OCI-LY1 (cell line): ENCODE results near the gene C1orf56.

Source experiments
- H2AFZ ChIP-seq: fragments of 200-600 bp; sonication (generic), shearing (Covaris generic); 2 replicates; pipeline ENCODE4 v1.6.0; 2014; ENCODE audit warnings: antibody characterized with exemption, mild to moderate bottlenecking, low read length
- H3F3A ChIP-seq: fragments of 200-600 bp; sonication (generic), shearing (Covaris generic); 2 replicates; pipeline ENCODE4 v1.6.0; 2014; ENCODE audit warnings: mild to moderate bottlenecking, antibody characterized with exemption, low read length, moderate library complexity; ENCODE audit not compliant: insufficient read depth
- H3K27ac ChIP-seq: fragments of 200-600 bp; sonication (generic); 2 replicates; pipeline ENCODE4 v1.5.1; 2014; ENCODE audit warnings: low read length, mixed run types, mild to moderate bottlenecking, low read depth; ENCODE audit not compliant: poor library complexity, severe bottlenecking
- H3K27me3 ChIP-seq: fragments of 200-600 bp; sonication (generic); 2 replicates; pipeline ENCODE4 v1.6.0; 2014; ENCODE audit warnings: antibody characterized with exemption, mild to moderate bottlenecking, low read length, moderate library complexity; ENCODE audit not compliant: insufficient read depth
- H3K36me3 ChIP-seq: fragments of 200-600 bp; sonication (generic); 2 replicates; pipeline ENCODE4 v1.6.1; 2014; ENCODE audit warnings: mild to moderate bottlenecking, antibody characterized with exemption, low read length, moderate library complexity, mixed read lengths; ENCODE audit not compliant: insufficient read depth
- H3K4me1 ChIP-seq: fragments of 200-600 bp; sonication (generic); 2 replicates; pipeline ENCODE4 v1.5.1; 2014; ENCODE audit warnings: mild to moderate bottlenecking, low read length, moderate library complexity; ENCODE audit not compliant: insufficient read depth, severe bottlenecking
- H3K4me2 ChIP-seq: fragments of 200-600 bp; sonication (generic), shearing (Covaris generic); 2 replicates; pipeline ENCODE4 v1.6.1; 2014; ENCODE audit warnings: low read length
- H3K4me3 ChIP-seq: fragments of 200-600 bp; sonication (generic); 2 replicates; pipeline ENCODE4 v1.5.1; 2014; ENCODE audit warnings: low read length, low read depth, mild to moderate bottlenecking, mixed read lengths; ENCODE audit not compliant: poor library complexity, severe bottlenecking
- H3K79me2 ChIP-seq: fragments of 200-600 bp; shearing (Covaris generic); 2 replicates; pipeline ENCODE4 v1.6.1; 2016; ENCODE audit warnings: mixed run types, low read length, mixed read lengths; ENCODE audit not compliant: insufficient read depth
- H3K9ac ChIP-seq: fragments of 200-600 bp; sonication (generic), shearing (Covaris generic); 2 replicates; pipeline ENCODE4 v1.6.1; 2014; ENCODE audit warnings: mild to moderate bottlenecking, low read length, mixed read lengths
- H3K9me2 ChIP-seq: fragments of 200-600 bp; sonication (generic), shearing (Covaris generic); 2 replicates; pipeline ENCODE4 v1.6.1; 2014; ENCODE audit warnings: low read depth, mild to moderate bottlenecking, low read length, mixed read lengths
- H3K9me3 ChIP-seq: fragments of 200-600 bp; shearing (Covaris generic); 2 replicates; pipeline ENCODE4 v1.6.1; 2014; ENCODE audit warnings: low read length, mixed read lengths
- H4K20me1 ChIP-seq: fragments of 200-600 bp; sonication (generic), shearing (Covaris generic); 2 replicates; pipeline ENCODE4 v1.6.0; 2016; ENCODE audit warnings: mild to moderate bottlenecking, low read length; ENCODE audit not compliant: insufficient read depth
- CTCF ChIP-seq: fragments of 200-600 bp; sonication (generic), shearing (Covaris generic); IDR thresholded peaks from 2 replicates; pipeline ENCODE4 v1.5.1; 2017; ENCODE audit warnings: mild to moderate bottlenecking, antibody characterized with exemption, low read length, moderate library complexity, mixed read lengths
- EZH2 ChIP-seq: fragments of 200-600 bp; sonication (generic), shearing (Covaris generic); IDR thresholded peaks from 2 replicates; pipeline ENCODE4 v1.8.0; 2017; ENCODE audit warnings: borderline replicate concordance, mixed run types, mild to moderate bottlenecking, antibody characterized with exemption, low read length, moderate library complexity, mixed read lengths

The C1orf56 gene

GRCh38 chr1:151008244-151009205, 39.0 kb upstream of the C1orf56 start, which contains the start of gene PRUNE1:
PRUNE1 (plus strand) TSS chr1:151008449; CDS start chr1:151008633, 184 bp downstream.
- Histone ChIP-seq H3K27me3 (no peaks in the 10 kb centered on the region), H2AFZ (peak within 1 kb of the TSS; percentile 48), H3K36me3 (no peaks in the 10 kb centered on the region), H3K9me2 (no peaks in the 10 kb centered on the region), H3K4me3 (peak within 1 kb of the TSS; percentile 72), H3F3A (no peaks in the 10 kb centered on the region), H3K4me2 (peak within 1 kb of the TSS; percentile 70), H3K27ac (peak within 1 kb of the TSS; percentile 68), H4K20me1 (no peaks in the 10 kb centered on the region), H3K9ac (peak within 1 kb of the TSS; percentile 76), H3K4me1 (peaks cover 49% of the 10 kb centered on the region), H3K79me2 (no peaks in the 10 kb centered on the region), H3K9me3 (no peaks in the 10 kb centered on the region)
- TF ChIP-seq CTCF = no peak

- Histone ChIP-seq H3K9me3 (no peaks in the 10 kb centered on the region), H4K20me1 (no peaks in the 10 kb centered on the region), H3K9me2 (no peaks in the 10 kb centered on the region), H3K27ac (peak overlapping the region; percentile 6), H3F3A (no peaks in the 10 kb centered on the region), H3K4me3 (peak overlapping the region; percentile 72), H3K79me2 (no peaks in the 10 kb centered on the region), H3K9ac (peak overlapping the region; percentile 76), H3K4me1 (peaks cover 49% of the 10 kb centered on the region), H3K27me3 (no peaks in the 10 kb centered on the region), H3K36me3 (no peaks in the 10 kb centered on the region), H3K4me2 (peak overlapping the region; percentile 70), H2AFZ (0 out of 2 replicates have a peak overlapping the region, but pooled peaks have one; percentile 4)
- TF ChIP-seq CTCF (no peak), EZH2 (no peak)
Observed at GRCh38 chr1:151009206-151009587, 38.4 kb upstream of the C1orf56 start.

DNA sequence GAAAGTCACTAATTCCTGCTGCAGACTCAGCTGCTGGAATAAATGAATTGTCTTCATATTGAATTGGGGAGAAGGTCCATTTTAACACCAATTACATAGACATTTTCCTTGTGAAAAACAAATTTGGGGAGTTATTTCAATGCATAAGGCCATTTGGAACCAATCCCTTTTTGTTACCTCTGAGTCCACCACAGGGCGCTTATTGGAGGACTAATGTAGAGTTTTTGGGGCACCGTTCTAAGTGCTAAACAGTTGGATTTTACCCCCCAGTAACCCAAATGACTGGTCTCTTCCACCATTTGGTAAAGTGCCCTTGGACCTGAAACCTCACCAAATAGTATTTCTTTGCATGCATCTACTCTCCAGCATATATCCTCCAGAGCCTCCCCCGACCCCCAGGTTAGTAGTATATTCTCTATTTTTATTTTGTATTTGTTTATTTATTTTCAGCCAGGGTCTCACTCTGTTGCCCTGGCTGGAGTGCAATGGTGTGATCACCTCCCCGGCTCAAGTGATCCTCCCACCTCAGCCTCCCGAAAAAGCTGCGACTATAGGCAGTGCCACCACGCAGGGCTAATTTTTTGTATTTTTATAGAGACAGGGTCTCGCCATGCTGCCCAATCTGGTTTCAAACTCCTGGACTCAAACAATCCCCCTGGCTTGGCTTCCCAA, 37.7 kb upstream of the C1orf56 start:
- H3K4me1 ChIP-seq = peaks cover 49% of the 10 kb centered on the region

More for the DNA sequence above, 37.7 kb upstream of the C1orf56 start:
- Histone ChIP-seq H3K4me3 (peak overlapping the region; percentile 72), H3K4me2 (peak overlapping the region; percentile 70), H3F3A (no peaks in the 10 kb centered on the region), H3K9me3 (no peaks in the 10 kb centered on the region), H3K36me3 (no peaks in the 10 kb centered on the region), H3K79me2 (no peaks in the 10 kb centered on the region), H3K9me2 (no peaks in the 10 kb centered on the region), H2AFZ (no peak overlapping the region), H4K20me1 (no peaks in the 10 kb centered on the region), H3K9ac (peak overlapping the region; percentile 76; the same call in 1 of the 2 replicates), H3K27me3 (no peaks in the 10 kb centered on the region), H3K27ac (peak overlapping the region; percentile 6)
- no peak for TF ChIP-seq CTCF
- TF ChIP-seq EZH2 = no peak
